Daoy (cell line): ENCODE data around the gene CNBD2. TPM values are rescaled to one million over a fixed set of nuclear protein-coding genes. Genes with fewer than 3 reads are reported as not detected.
"Not testable (repeated sequence)": the region's sequence is repeated elsewhere in the genome, so short reads cannot be mapped to it uniquely, and the experiment has no call there.

Experiments used
- DNase-seq: peaks from one replicate; pipeline ENCODE4 v3.0.0-alpha.2; 2015; ENCODE audit warnings: low read depth
- total RNA-seq: library from RNA; depleted of rRNA; stranded (reverse); fragments of >200 nt; shearing (Covaris generic); gene quantifications from 2 replicates; pipeline ENCODE4 v1.2.3, GENCODE V29; 2014; rRNA removed

The CNBD2 gene
- 3.5 and 8.1 TPM in 2 replicates for total RNA-seq

GRCh38 chr20:35967979-35968640, at the start of gene CNBD2:
Gene CNBD2, plus strand, starts transcription at chr20:35968590. Its CDS starts 173 bp downstream, at chr20:35968763.
- no peak for DNase-seq

- no peak for DNase-seq
Observed at GRCh38 chr20:35920523-35920922, 47.9 kb upstream of the CNBD2 start.

GRCh38 chr20:35929301-35929700, 39.1 kb upstream of the CNBD2 start:
- no peak for DNase-seq

GRCh38 chr20:35934050-35934449, 34.3 kb upstream of the CNBD2 start:
- DNase-seq, result no peak

- no peak for DNase-seq
Observed at GRCh38 chr20:35939264-35939663, 29.1 kb upstream of the CNBD2 start.

- DNase-seq, result no peak
Observed at GRCh38 chr20:35941620-35942019, 26.8 kb upstream of the CNBD2 start.

GRCh38 chr20:35942243-35942642, 26.1 kb upstream of the CNBD2 start:
- DNase-seq, result no peak

GRCh38 chr20:35947489-35947888, 20.9 kb upstream of the CNBD2 start:
- DNase-seq, result peak; percentile 27

- DNase-seq, result no peak
Observed at GRCh38 chr20:35947907-35948306, 20.5 kb upstream of the CNBD2 start.

- no peak for DNase-seq
Observed at GRCh38 chr20:35950093-35950492, 18.3 kb upstream of the CNBD2 start.

GRCh38 chr20:35952080-35952479, 16.3 kb upstream of the CNBD2 start:
- DNase-seq, result not testable (repeated sequence)

- DNase-seq, result peak; percentile 10
Observed at GRCh38 chr20:35952480-35953386, 15.7 kb upstream of the CNBD2 start.

GRCh38 chr20:35953387-35954199, 14.8 kb upstream of the CNBD2 start:
- peak; percentile 45 for DNase-seq

GRCh38 chr20:35954200-35954906, 14.0 kb upstream of the CNBD2 start, which contains the start of gene SCAND1:
Gene SCAND1, minus strand, starts transcription at chr20:35954502. Its CDS starts 218 bp downstream, at chr20:35954284.
- peak; percentile 97 for DNase-seq

GRCh38 chr20:35954907-35955251, 13.5 kb upstream of the CNBD2 start:
- DNase-seq, result peak; percentile 21

GRCh38 chr20:35956616-35957015, 11.8 kb upstream of the CNBD2 start:
- DNase-seq, result no peak

- not testable (repeated sequence) for DNase-seq
Observed at GRCh38 chr20:35959291-35959690, 9.1 kb upstream of the CNBD2 start.

GRCh38 chr20:35963878-35964277, 4.5 kb upstream of the CNBD2 start:
- DNase-seq, result no peak

- no peak for DNase-seq
Observed at GRCh38 chr20:35968930-35969329, 540 bp downstream of the CNBD2 start.

- DNase-seq, result no peak
Observed at GRCh38 chr20:35971981-35972380, 3.6 kb downstream of the CNBD2 start.

GRCh38 chr20:35972462-35972861, 4.1 kb downstream of the CNBD2 start:
- DNase-seq, result no peak
